PC-3 (cell line): ENCODE measurements around the gene NMUR1. TPM values are rescaled to one million over a fixed set of nuclear protein-coding genes. Genes with fewer than 3 reads are reported as not detected.

Experiments
- ATAC-seq: fragments of 200-7000 bp; cut with Tn5 transposase; 2 replicates; pipeline ENCODE4 v1.9.1; 2020; ENCODE audit warnings: mild to moderate bottlenecking, moderate library complexity
- BruUV-seq: library from RNA; stranded (reverse); fragments of 400-500 nt; replicated peaks from 2 replicates; lab custom pipeline; 2021; lab: Mats Ljungman, UMichigan
- CTCF ChIA-PET: fragments of 300-600 bp; sonication (Branson Sonifier 250); formaldehyde crosslinking; loops from one replicate; lab custom pipeline; 2022; ENCODE audit warnings: antibody characterized with exemption; lab: Charles Lee
- POLR2A ChIA-PET: fragments of 300-600 bp; sonication (Branson Sonifier 250); formaldehyde crosslinking; loops from one replicate; lab custom pipeline; 2022; ENCODE audit warnings: antibody characterized with exemption; ENCODE audit not compliant: unreplicated experiment; lab: Charles Lee
- DNase-seq: peaks from one replicate; pipeline ENCODE4 v3.0.0-alpha.2; 2015
- H2AFZ ChIP-seq: fragments of 300-600 bp; sonication (generic); 2 replicates; pipeline ENCODE4 v1.6.0; 2016; ENCODE audit warnings: antibody characterized with exemption, low read length
- H3F3A ChIP-seq: fragments of 300-600 bp; sonication (generic); one replicate; pipeline ENCODE4 v1.6.0; 2017; ENCODE audit warnings: antibody characterized with exemption, low read length, control low read depth, mild to moderate bottlenecking; ENCODE audit not compliant: unreplicated experiment
- H3K27ac ChIP-seq: fragments of 300-600 bp; sonication (generic); 2 replicates; pipeline ENCODE4 v1.5.1; 2016; ENCODE audit warnings: mild to moderate bottlenecking, low read length
- H3K27me3 ChIP-seq: fragments of 300-600 bp; sonication (generic); 2 replicates; pipeline ENCODE4 v1.6.1; 2016; ENCODE audit warnings: low read length, mixed read lengths
- H3K36me3 ChIP-seq: fragments of 300-600 bp; sonication (generic); 2 replicates; pipeline ENCODE4 v1.6.1; 2016; ENCODE audit warnings: low read depth, mixed run types, low read length, mixed read lengths
- H3K4me1 ChIP-seq: fragments of 300-600 bp; sonication (generic); 2 replicates; pipeline ENCODE4 v1.5.1; 2016; ENCODE audit warnings: low read length; ENCODE audit not compliant: insufficient read depth
- H3K4me2 ChIP-seq: fragments of 300-600 bp; sonication (generic); 2 replicates; pipeline ENCODE4 v1.6.0; 2016; ENCODE audit warnings: low read length
- H3K4me3 ChIP-seq: fragments of 300-600 bp; sonication (generic); 2 replicates; pipeline ENCODE4 v1.5.1; 2016; ENCODE audit warnings: mild to moderate bottlenecking, low read length, mixed read lengths
- H3K79me2 ChIP-seq: fragments of 300-600 bp; sonication (generic); 2 replicates; pipeline ENCODE4 v1.6.1; 2017; ENCODE audit warnings: low read length, mixed read lengths
- H3K9ac ChIP-seq: fragments of 300-600 bp; sonication (generic); 2 replicates; pipeline ENCODE4 v1.6.0; 2016; ENCODE audit warnings: mild to moderate bottlenecking, low read length
- H3K9me2 ChIP-seq: fragments of 300-600 bp; sonication (generic); replicated peaks from 2 replicates; pipeline ENCODE4 v1.6.1; 2016; ENCODE audit warnings: mixed run types, low read length, mixed read lengths
- H3K9me3 ChIP-seq: fragments of 300-600 bp; sonication (generic); 2 replicates; pipeline ENCODE4 v1.6.1; 2016; ENCODE audit warnings: low read length, mixed read lengths
- H4K20me1 ChIP-seq: fragments of 300-600 bp; sonication (generic); 2 replicates; pipeline ENCODE4 v1.6.1; 2016; ENCODE audit warnings: low read length, mixed read lengths
- EZH2 ChIP-seq: fragments of 300-600 bp; sonication (generic); IDR thresholded peaks from one replicate; pipeline ENCODE4 v1.6.1; 2017; ENCODE audit warnings: antibody characterized with exemption, mild to moderate bottlenecking, low read length; ENCODE audit not compliant: unreplicated experiment
- EZH2phosphoT487 ChIP-seq: fragments of 300-600 bp; sonication (generic); IDR thresholded peaks from 2 replicates; pipeline ENCODE4 v1.6.1; 2018; ENCODE audit warnings: mild to moderate bottlenecking, antibody characterized with exemption, low read length, borderline replicate concordance
- intact Hi-C: fragments of 100-400 bp; cut with micrococcal nuclease; formaldehyde crosslinking; loops from 2 replicates; pipeline ENCODE4 v1.9.0; 2023
- total RNA-seq: library from RNA; depleted of rRNA; stranded (reverse); fragments of >200 nt; gene quantifications from 2 replicates; pipeline ENCODE4 v1.2.3, GENCODE V29; 2014
- TF ChIP-seq, protein P1 (sequence below): fragments of 300-600 bp; sonication (generic); conservative IDR thresholded peaks from 2 replicates; pipeline ENCODE4 v1.5.1; 2017; ENCODE audit warnings: antibody characterized with exemption, low read depth, mild to moderate bottlenecking, low read length

NMUR1 gene
- total RNA-seq, 1 experiment from 2014 or later, result not detected

DNA sequence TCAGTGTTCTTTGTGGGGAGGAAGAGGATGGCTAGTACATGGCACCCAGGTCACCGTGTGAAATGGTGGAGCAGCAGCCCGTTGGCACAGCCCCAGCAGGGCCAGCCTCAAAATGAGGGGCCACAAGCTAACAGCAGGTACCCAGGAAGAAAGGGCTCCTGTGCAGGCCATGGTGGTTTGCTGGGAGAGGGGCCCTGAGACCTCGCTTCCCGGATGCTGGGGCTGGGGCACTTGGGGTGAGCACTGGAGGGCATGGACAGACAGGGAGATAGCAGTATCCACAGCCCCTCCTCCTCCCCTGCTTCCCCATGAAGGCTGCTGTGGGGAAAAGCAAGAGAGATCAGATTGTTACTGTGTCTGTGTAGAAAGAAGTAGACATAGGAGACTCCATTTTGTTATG, 46.2 kb upstream of the NMUR1 start:
- intact Hi-C loops, result no loop called here
- ATAC-seq, result no peak

DNA sequence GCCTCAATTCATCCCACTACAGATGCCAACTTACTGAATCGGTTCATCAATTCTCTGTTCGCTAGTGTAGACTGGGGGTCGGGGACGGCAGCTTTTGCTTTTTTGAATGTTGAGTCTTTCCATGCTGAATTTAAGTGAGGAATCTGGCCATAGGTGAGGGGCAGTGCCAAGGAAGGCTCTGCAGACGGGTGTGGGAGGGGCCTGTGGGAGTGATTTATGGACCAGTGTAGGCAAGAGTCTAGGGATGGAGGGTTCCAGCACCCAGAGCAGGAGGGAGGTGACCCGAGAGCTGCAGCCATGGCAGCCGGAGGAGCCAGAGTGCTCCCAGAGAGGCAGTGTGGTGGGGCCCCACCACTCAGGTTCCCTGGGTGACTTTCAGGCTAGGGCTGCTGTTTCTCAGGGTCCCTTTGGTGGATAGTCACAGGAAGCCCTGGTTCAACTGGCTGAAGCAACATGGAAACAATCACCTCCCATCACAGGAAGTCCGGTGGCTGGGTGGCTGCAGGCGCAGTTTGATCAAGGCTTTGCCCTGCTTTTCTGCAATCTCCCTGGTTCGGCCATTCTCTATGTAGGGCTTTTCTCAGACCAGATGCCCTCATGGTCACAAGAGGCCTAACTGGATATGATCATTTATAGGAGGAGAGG, 45.5 kb upstream of the NMUR1 start:
- TF ChIP-seq EZH2, result no peak
- TF ChIP-seq EZH2phosphoT487, result no peak
- TF ChIP-seq, protein P1, sequence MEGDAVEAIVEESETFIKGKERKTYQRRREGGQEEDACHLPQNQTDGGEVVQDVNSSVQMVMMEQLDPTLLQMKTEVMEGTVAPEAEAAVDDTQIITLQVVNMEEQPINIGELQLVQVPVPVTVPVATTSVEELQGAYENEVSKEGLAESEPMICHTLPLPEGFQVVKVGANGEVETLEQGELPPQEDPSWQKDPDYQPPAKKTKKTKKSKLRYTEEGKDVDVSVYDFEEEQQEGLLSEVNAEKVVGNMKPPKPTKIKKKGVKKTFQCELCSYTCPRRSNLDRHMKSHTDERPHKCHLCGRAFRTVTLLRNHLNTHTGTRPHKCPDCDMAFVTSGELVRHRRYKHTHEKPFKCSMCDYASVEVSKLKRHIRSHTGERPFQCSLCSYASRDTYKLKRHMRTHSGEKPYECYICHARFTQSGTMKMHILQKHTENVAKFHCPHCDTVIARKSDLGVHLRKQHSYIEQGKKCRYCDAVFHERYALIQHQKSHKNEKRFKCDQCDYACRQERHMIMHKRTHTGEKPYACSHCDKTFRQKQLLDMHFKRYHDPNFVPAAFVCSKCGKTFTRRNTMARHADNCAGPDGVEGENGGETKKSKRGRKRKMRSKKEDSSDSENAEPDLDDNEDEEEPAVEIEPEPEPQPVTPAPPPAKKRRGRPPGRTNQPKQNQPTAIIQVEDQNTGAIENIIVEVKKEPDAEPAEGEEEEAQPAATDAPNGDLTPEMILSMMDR, result no peak
- no peak for DNase-seq
- intact Hi-C loops, result no loop called here

More for the DNA sequence above, 46.2 kb upstream of the NMUR1 start:
- H3K27me3 ChIP-seq, result no peaks in the 10 kb centered on the region
- ChIA-PET CTCF (no interaction called here), POLR2A (no interaction called here)
- H2AFZ ChIP-seq, result no peak overlapping the region
- H3K9me2 ChIP-seq, result no peaks in the 10 kb centered on the region
- H3K4me3 ChIP-seq, result no peak overlapping the region
- H3K9ac ChIP-seq, result no peak overlapping the region
- BruUV-seq, result no TSS peak
- no peaks in the 10 kb centered on the region for H3K4me1 ChIP-seq
- no peak overlapping the region for H3K27ac ChIP-seq
- H3K36me3 ChIP-seq, result no peaks in the 10 kb centered on the region
- no peaks in the 10 kb centered on the region for H3F3A ChIP-seq
- TF ChIP-seq EZH2 (no peak), EZH2phosphoT487 (no peak)
- no peaks in the 10 kb centered on the region for H3K9me3 ChIP-seq
- H3K79me2 ChIP-seq, result no peaks in the 10 kb centered on the region
- no peaks in the 10 kb centered on the region for H4K20me1 ChIP-seq
- no peak for DNase-seq
- no peak overlapping the region for H3K4me2 ChIP-seq

DNA sequence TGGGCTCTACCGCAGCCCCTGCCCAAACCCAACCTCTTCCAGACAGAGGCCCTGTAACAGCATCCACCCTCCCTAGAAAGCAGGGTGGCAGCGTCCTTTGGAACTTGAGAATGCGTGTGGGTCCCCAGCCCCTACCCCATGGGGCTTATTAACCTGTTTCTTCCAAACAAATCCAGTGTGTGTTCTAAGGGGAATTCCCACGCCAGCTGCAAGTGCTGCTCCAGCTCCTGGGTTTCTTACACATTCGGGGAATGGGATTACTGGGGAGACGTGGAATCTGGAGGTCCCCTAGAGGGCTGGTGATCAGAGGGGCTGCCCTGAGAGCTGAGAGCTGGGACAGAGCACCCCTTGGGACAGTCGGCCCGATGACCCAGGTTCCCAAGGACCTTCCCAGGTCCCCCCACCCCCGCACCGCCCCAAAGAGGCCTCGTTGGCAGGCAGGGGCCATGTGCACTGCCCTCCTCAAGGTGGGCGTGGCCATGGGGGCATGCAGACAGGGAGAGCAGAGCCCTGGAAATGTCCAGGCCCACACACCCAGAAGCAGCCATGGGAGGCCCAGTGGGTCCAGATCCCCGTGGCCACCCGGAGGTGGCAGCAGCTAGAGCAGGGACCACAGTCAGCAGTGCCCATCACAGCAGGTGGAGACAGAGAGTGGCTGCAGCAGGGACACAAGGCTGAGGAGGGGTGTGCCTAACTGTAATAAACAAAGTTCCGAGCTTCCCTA, 43.6 kb upstream of the NMUR1 start:
- ChIA-PET CTCF (no interaction called here), POLR2A (no interaction called here)
- Histone ChIP-seq H4K20me1 (no peaks in the 10 kb centered on the region), H3K27ac (no peak overlapping the region), H3K4me1 (no peaks in the 10 kb centered on the region), H3K9ac (no peak overlapping the region), H3K4me3 (no peak overlapping the region), H3K4me2 (no peak overlapping the region), H2AFZ (no peak overlapping the region), H3K9me3 (no peaks in the 10 kb centered on the region), H3K9me2 (no peaks in the 10 kb centered on the region), H3K36me3 (no peaks in the 10 kb centered on the region), H3K27me3 (no peaks in the 10 kb centered on the region), H3F3A (no peaks in the 10 kb centered on the region), H3K79me2 (no peaks in the 10 kb centered on the region)
- intact Hi-C loops, result no loop called here
- DNase-seq, result no peak
- no TSS peak for BruUV-seq
- TF ChIP-seq EZH2 (no peak), EZH2phosphoT487 (no peak)
- TF ChIP-seq, protein P1, result no peak
- ATAC-seq, result no peak

More for the DNA sequence above, 45.5 kb upstream of the NMUR1 start:
- Histone ChIP-seq H3F3A (no peaks in the 10 kb centered on the region), H3K4me2 (no peak overlapping the region), H3K9me3 (no peaks in the 10 kb centered on the region), H3K27me3 (no peaks in the 10 kb centered on the region), H3K79me2 (no peaks in the 10 kb centered on the region), H3K36me3 (no peaks in the 10 kb centered on the region), H3K4me1 (no peaks in the 10 kb centered on the region), H2AFZ (no peak overlapping the region), H4K20me1 (no peaks in the 10 kb centered on the region), H3K9ac (no peak overlapping the region), H3K9me2 (no peaks in the 10 kb centered on the region), H3K4me3 (no peak overlapping the region), H3K27ac (no peak overlapping the region)
- no TSS peak for BruUV-seq
- CTCF ChIA-PET, result no interaction called here
- POLR2A ChIA-PET, result interaction anchor here (0.6 kb wide), 1 partner anchor 13 kb away, joined by 3 read pairs; no protein-coding TSS in a partner anchor
- ATAC-seq, result no peak
